GM10248 (cell line): ENCODE data around the gene PRKCH.

Experiments used
- CTCF ChIA-PET: fragments of 300-600 bp; sonication (Branson Sonifier 250); formaldehyde crosslinking; extraction: SDS; loops from one replicate; lab custom pipeline; 2021; ENCODE audit warnings: antibody characterized with exemption; lab: Yijun Ruan, JAX
- POLR2A ChIA-PET: fragments of 350-650 bp; sonication (Branson Sonifier 250); formaldehyde crosslinking; extraction: SDS; loops from one replicate; lab custom pipeline; 2020; ENCODE audit warnings: antibody characterized with exemption; lab: Yijun Ruan, JAX
- DNase-seq: peaks from one replicate; pipeline ENCODE4 v3.0.0; 2012; ENCODE audit errors: extremely low spot score
- CTCF ChIP-seq: IDR thresholded peaks from 2 replicates; pipeline ENCODE4 v1.5.1; 2012; ENCODE audit warnings: mild to moderate bottlenecking, low read depth; ENCODE audit errors: extremely low read depth, missing control alignments, control extremely low read depth

PRKCH gene

GRCh38 chr14:61417883-61418455 is 96.6 kb downstream of the PRKCH start:
- TF ChIP-seq CTCF = no peak
- DNase-seq = no peak
- CTCF ChIA-PET = interaction anchor here (1.9 to 2.2 kb wide), 2 partner anchors 9 to 18 kb away, joined by 6 read pairs; no protein-coding TSS in a partner anchor
- POLR2A ChIA-PET = interaction anchor here (0.6 kb wide), 1 partner anchor 399 kb away, joined by 4 read pairs; no protein-coding TSS in a partner anchor

- no peak for TF ChIP-seq CTCF
- no peak for DNase-seq
- POLR2A ChIA-PET = no interaction called here
- CTCF ChIA-PET = interaction anchor here (1.1 to 1.9 kb wide), 3 partner anchors 17 to 32 kb away, joined by 3 to 6 read pairs (median 3); no protein-coding TSS in a partner anchor
Observed at GRCh38 chr14:61418746-61419145, 97.4 kb downstream of the PRKCH start.

- POLR2A ChIA-PET = no interaction called here
- CTCF ChIA-PET = interaction anchor here (1.1 to 1.2 kb wide), 3 partner anchors 16 to 32 kb away, joined by 3 read pairs; no protein-coding TSS in a partner anchor
- TF ChIP-seq CTCF = no peak
- DNase-seq = no peak
Observed at GRCh38 chr14:61419201-61419600, 97.8 kb downstream of the PRKCH start.

- POLR2A ChIA-PET = no interaction called here
- no peak for DNase-seq
- TF ChIP-seq CTCF = no peak
- CTCF ChIA-PET = interaction anchor here (1.0 to 1.2 kb wide), 4 partner anchors 9 to 417 kb away, joined by 3 read pairs; no protein-coding TSS in a partner anchor
Observed at GRCh38 chr14:61420326-61420725, 98.9 kb downstream of the PRKCH start.

GRCh38 chr14:61421212-61421923 is 100.0 kb downstream of the PRKCH start:
- DNase-seq = no peak
- no peak for TF ChIP-seq CTCF
- ChIA-PET POLR2A (no interaction called here), CTCF (interaction anchor here (1.0 to 1.2 kb wide), 3 partner anchors 9 to 416 kb away, joined by 3 read pairs; no protein-coding TSS in a partner anchor)

GRCh38 chr14:61426048-61426447 is 104.7 kb downstream of the PRKCH start:
- DNase-seq = no peak
- ChIA-PET CTCF (interaction anchor here (1.0 to 2.3 kb wide), 4 partner anchors 9 to 49 kb away, joined by 3 to 6 read pairs (median 4); no protein-coding TSS in a partner anchor), POLR2A (interaction anchor here (0.6 kb wide), 1 partner anchor 12 kb away, joined by 3 read pairs; no protein-coding TSS in a partner anchor)
- no peak for TF ChIP-seq CTCF
